ENCODE data around the gene LIMS1.
A peak's percentile ranks its signal among the peaks of the same experiment; 100 is the strongest.

Gene LIMS1

GRCh38 chr2:108573061-108573460, 38.8 kb downstream of the LIMS1 start:
- no peak for TF ChIP-seq CTCF (conservative IDR thresholded peaks at IDR 0.05; ENCODE audit: low read depth, low read length)
- no peak for DNase-seq (ENCODE audit: low read depth)
- no peak overlapping the region for H3K4me3 ChIP-seq (ENCODE audit: low read length)

- no peak overlapping the region for H3K4me3 ChIP-seq (ENCODE audit: low read length)
- DNase-seq (ENCODE audit: low read depth) = no peak
- TF ChIP-seq CTCF (conservative IDR thresholded peaks at IDR 0.05; ENCODE audit: low read depth, low read length) = no peak
Measured at GRCh38 chr2:108574332-108574731, 40.1 kb downstream of the LIMS1 start.

GRCh38 chr2:108575132-108575966, 41.1 kb downstream of the LIMS1 start:
- DNase-seq (ENCODE audit: low read depth) = no peak
- H3K4me3 ChIP-seq (ENCODE audit: low read length) = no peak overlapping the region
- TF ChIP-seq CTCF (conservative IDR thresholded peaks at IDR 0.05; ENCODE audit: low read depth, low read length) = no peak

GRCh38 chr2:108577099-108577498, 42.8 kb downstream of the LIMS1 start:
- DNase-seq (ENCODE audit: low read depth) = no peak
- TF ChIP-seq CTCF (conservative IDR thresholded peaks at IDR 0.05; ENCODE audit: low read depth, low read length) = no peak
- H3K4me3 ChIP-seq (ENCODE audit: low read length) = no peak overlapping the region

GRCh38 chr2:108579623-108580022, 45.4 kb downstream of the LIMS1 start:
- no peak overlapping the region for H3K4me3 ChIP-seq (ENCODE audit: low read length)
- no peak for TF ChIP-seq CTCF (conservative IDR thresholded peaks at IDR 0.05; ENCODE audit: low read depth, low read length)
- DNase-seq (ENCODE audit: low read depth) = no peak

- no peak overlapping the region for H3K4me3 ChIP-seq (ENCODE audit: low read length)
- no peak for TF ChIP-seq CTCF (conservative IDR thresholded peaks at IDR 0.05; ENCODE audit: low read depth, low read length)
- no peak for DNase-seq (ENCODE audit: low read depth)
Measured at GRCh38 chr2:108580050-108580449, 45.8 kb downstream of the LIMS1 start.

- peak; percentile 87 for TF ChIP-seq CTCF (conservative IDR thresholded peaks at IDR 0.05; ENCODE audit: low read depth, low read length)
- DNase-seq (ENCODE audit: low read depth) = no peak
- H3K4me3 ChIP-seq (ENCODE audit: low read length) = no peak overlapping the region
Measured at GRCh38 chr2:108583903-108584520, 49.7 kb downstream of the LIMS1 start.
